Endothelial cell of umbilical vein (primary cell): ENCODE measurements around the gene CYGB. TPM values are rescaled to one million over a fixed set of nuclear protein-coding genes. Genes with fewer than 3 reads are reported as not detected.

Source experiments
- BruUV-seq: library from RNA; stranded (reverse); fragments of 400-500 nt; replicated peaks from 2 replicates; lab custom pipeline; 2021; lab: Mats Ljungman, UMichigan
- CTCF ChIA-PET: fragments of 300-600, 350-600 bp; sonication (Branson Sonifier 250); formaldehyde crosslinking; loops from one replicate; lab custom pipeline; 2021; ENCODE audit warnings: antibody characterized with exemption, inconsistent platforms; lab: Charles Lee
- POLR2A ChIA-PET: fragments of 300-600, 350-600 bp; sonication (Branson Sonifier 250); formaldehyde crosslinking; loops from one replicate; lab custom pipeline; 2021; ENCODE audit warnings: antibody characterized with exemption, inconsistent platforms; lab: Charles Lee
- DNase-seq: peaks from one replicate; pipeline ENCODE4 v3.0.0-alpha.2; 2011; ENCODE audit warnings: low read depth, low spot score
- FAIRE-seq: peaks from 2 replicates; lab custom pipeline; 2011; peaks lifted over from hg19 to GRCh38; lab: Jason Lieb, UNC
- H2AFZ ChIP-seq: 2 replicates; pipeline ENCODE4 v1.6.0; 2012; ENCODE audit warnings: low read depth, low read length, control low read depth, inconsistent platforms
- H3K27ac ChIP-seq: 2 replicates; pipeline ENCODE4 v1.5.1; 2011; ENCODE audit warnings: low read depth, mild to moderate bottlenecking, control low read depth, low read length, moderate library complexity; ENCODE audit not compliant: insufficient read depth
- H3K27me3 ChIP-seq, 2 experiments: 2 replicates each; pipeline versions ENCODE4 v1.6.0 to v1.6.1; 2011; ENCODE audit warnings: low read length in 2 of 2, mixed read lengths in 1 of 2; ENCODE audit not compliant: control insufficient read depth in 2 of 2, insufficient read depth in 2 of 2
- H3K36me3 ChIP-seq, 2 experiments: 2 replicates in 1 of 2; 3 replicates in 1 of 2; pipeline ENCODE4 v1.5.1; 2011; ENCODE audit warnings: low read length in 2 of 2, mild to moderate bottlenecking in 1 of 2, moderate library complexity in 1 of 2; ENCODE audit not compliant: control insufficient read depth in 2 of 2, insufficient read depth in 2 of 2; ENCODE audit errors: extremely low read depth in 1 of 2
- H3K4me1 ChIP-seq: 3 replicates; pipeline ENCODE4 v1.5.1; 2011; ENCODE audit warnings: mild to moderate bottlenecking, low read length; ENCODE audit not compliant: control insufficient read depth, insufficient read depth; ENCODE audit errors: extremely low read depth
- H3K4me2 ChIP-seq: 2 replicates; pipeline ENCODE4 v1.6.1; 2011; ENCODE audit warnings: low read length, control low read depth, mixed read lengths; ENCODE audit not compliant: insufficient read depth
- H3K4me3 ChIP-seq, 3 experiments: fragments of 200-600 bp in 1 of 3; sonication (generic), shearing (Covaris generic) in 1 of 3; replicated peaks in 1 of 3; 2 replicates each; pipeline ENCODE4 v1.5.1; 2011 to 2016; ENCODE audit warnings: control low read depth in 3 of 3, low read length in 3 of 3, mild to moderate bottlenecking in 2 of 3, inconsistent platforms in 1 of 3, low read depth in 1 of 3, moderate library complexity in 1 of 3; ENCODE audit not compliant: insufficient read depth in 1 of 3
- H3K79me2 ChIP-seq: 2 replicates; pipeline ENCODE4 v1.6.0; 2012; ENCODE audit warnings: low read length, inconsistent platforms; ENCODE audit not compliant: control insufficient read depth, insufficient read depth
- H3K9ac ChIP-seq: replicated peaks from 2 replicates; pipeline ENCODE3; 2011; ENCODE audit warnings: low read length, control low read depth; ENCODE audit not compliant: insufficient read depth; ENCODE audit errors: extremely low read depth
- H3K9me1 ChIP-seq: replicated peaks from 3 replicates; pipeline ENCODE4 v1.6.0; 2011; ENCODE audit warnings: mild to moderate bottlenecking, low read length; ENCODE audit not compliant: control insufficient read depth, insufficient read depth; ENCODE audit errors: extremely low read depth
- H3K9me3 ChIP-seq: replicated peaks from 2 replicates; pipeline ENCODE4 v1.5.1; 2012; ENCODE audit warnings: low read length, inconsistent platforms; ENCODE audit not compliant: control insufficient read depth, insufficient read depth
- H4K20me1 ChIP-seq: replicated peaks from 2 replicates; pipeline ENCODE3; 2011; ENCODE audit warnings: mild to moderate bottlenecking, low read length; ENCODE audit not compliant: control insufficient read depth, insufficient read depth; ENCODE audit errors: extremely low read depth
- CTCF ChIP-seq, 2 donors: IDR thresholded peaks; 1 replicate in 1 of 2; 2 replicates in 1 of 2; pipeline ENCODE4 v1.5.1; 2011; ENCODE audit warnings: low read length in 2 of 2, mild to moderate bottlenecking in 2 of 2, moderate library complexity in 2 of 2, control low read depth in 1 of 2, inconsistent platforms in 1 of 2, low read depth in 1 of 2; ENCODE audit not compliant: insufficient read depth in 1 of 2; ENCODE audit errors: extremely low read depth in 1 of 2
- EZH2 ChIP-seq: IDR thresholded peaks from 2 replicates; pipeline ENCODE4 v1.6.1; 2012; ENCODE audit warnings: borderline replicate concordance, low read depth, mild to moderate bottlenecking, moderate library complexity, low read length, inconsistent platforms; ENCODE audit not compliant: severe bottlenecking
- FOS ChIP-seq: IDR thresholded peaks from 2 replicates; pipeline ENCODE4 v1.6.1; 2011; ENCODE audit warnings: mild to moderate bottlenecking, low read length, moderate library complexity, borderline replicate concordance; ENCODE audit not compliant: insufficient read depth
- GATA2 ChIP-seq: IDR thresholded peaks from 2 replicates; pipeline ENCODE4 v1.7.0; 2011; ENCODE audit warnings: low read depth, mild to moderate bottlenecking, moderate library complexity, mixed read lengths, low read length; ENCODE audit not compliant: insufficient read length, insufficient read depth
- JUN ChIP-seq: IDR thresholded peaks from 2 replicates; pipeline ENCODE4 v1.6.1; 2011; ENCODE audit warnings: borderline replicate concordance, low read depth; ENCODE audit not compliant: insufficient read length, insufficient read depth
- MYC ChIP-seq: IDR thresholded peaks from one replicate; pipeline ENCODE4 v1.6.1; 2011; ENCODE audit warnings: mild to moderate bottlenecking, low read depth, low read length
- POLR2A ChIP-seq: IDR thresholded peaks from 2 replicates; pipeline ENCODE4 v1.6.1; 2012; ENCODE audit warnings: low read depth, mild to moderate bottlenecking, control low read depth, low read length
- POLR2AphosphoS5 ChIP-seq: IDR thresholded peaks from 2 replicates; pipeline ENCODE4 v1.6.1; 2012; ENCODE audit warnings: low read depth, mild to moderate bottlenecking, control low read depth, low read length, moderate library complexity; ENCODE audit not compliant: insufficient read depth
- dilution Hi-C: fragments of 300-500 bp; cut with MboI; formaldehyde crosslinking; loops from one replicate; pipeline ENCODE4 v1.15.0; 2019; ENCODE audit warnings: low sequenced_read_pairs; ENCODE audit not compliant: extremely low pct_ligation_motif_present
- intact Hi-C: fragments of 100-400 bp; cut with micrococcal nuclease; formaldehyde crosslinking; loops from one replicate; pipeline ENCODE4 v1.10.0; 2022
- polyA plus RNA-seq, 4 experiments: library from polyadenylated mRNA; depleted of rRNA in 3 of 4; stranded (reverse) in 3 of 4; unstranded in 1 of 4; fragments of >200 nt; gene quantifications; 2 replicates each; pipeline versions ENCODE4 v1.2.1 to v1.2.3, GENCODE V29; 2011 to 2012; ENCODE audit warnings: missing spikeins in 1 of 4
- total RNA-seq: library from RNA; stranded (reverse); gene quantifications from 2 replicates; pipeline ENCODE4 v1.2.3, GENCODE V29; 2021
- TF ChIP-seq, protein P1 (sequence below): IDR thresholded peaks from 2 replicates; pipeline ENCODE4 v1.6.1; 2011; ENCODE audit not compliant: insufficient read depth, insufficient read length

The CYGB gene
- total and polyA plus RNA-seq, 2 donors (not counting 3 experiments of a cell fraction or from before 2014, with no cell fraction given) = 0.22 to 0.91 TPM

DNA sequence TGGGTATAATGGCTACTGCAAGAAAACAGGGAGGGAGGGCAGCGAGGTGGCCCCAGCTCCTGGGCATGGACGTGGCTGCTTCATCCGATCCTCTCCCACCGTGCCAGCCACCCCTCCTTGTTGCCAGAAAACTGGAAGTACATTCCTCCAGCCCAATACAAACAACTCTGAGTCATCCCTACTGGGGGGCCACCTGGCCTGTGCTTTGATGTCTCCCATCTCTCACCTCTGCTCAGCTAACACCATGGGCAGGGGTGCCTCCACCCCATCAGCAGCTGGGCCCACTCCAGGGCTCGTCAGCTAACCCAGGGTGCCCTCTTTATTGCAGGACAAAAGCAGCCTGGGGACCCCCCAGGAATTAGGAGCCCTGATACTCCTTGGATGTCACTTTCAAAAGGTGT lies 38.2 kb downstream of the CYGB start:
- Histone ChIP-seq H3K36me3 (no peaks in the 10 kb centered on the region), H3K9me3 (no peaks in the 10 kb centered on the region), H2AFZ (no peak overlapping the region), H3K79me2 (peaks cover 19% of the 10 kb centered on the region), H3K9me1 (no peaks in the 10 kb centered on the region), H3K4me1 (peaks cover 36% of the 10 kb centered on the region), H4K20me1 (no peaks in the 10 kb centered on the region), H3K27ac (peak overlapping the region; percentile 93), H3K4me3 (no peak overlapping the region), H3K9ac (no peak overlapping the region), H3K4me2 (peak overlapping the region; percentile 68), H3K27me3 (no peaks in the 10 kb centered on the region)
- TF ChIP-seq POLR2AphosphoS5 = no peak
- TF ChIP-seq MYC = no peak
- no peak for TF ChIP-seq FOS
- TF ChIP-seq CTCF (IDR thresholded peaks at IDR 0.05; ENCODE audit: extremely low read depth in 1 of 2, insufficient read depth in 1 of 2, low read depth in 1 of 2, low read length in 2 of 2) = no peak
- no peak for TF ChIP-seq JUN
- no peak for TF ChIP-seq EZH2
- TF ChIP-seq, protein P1, sequence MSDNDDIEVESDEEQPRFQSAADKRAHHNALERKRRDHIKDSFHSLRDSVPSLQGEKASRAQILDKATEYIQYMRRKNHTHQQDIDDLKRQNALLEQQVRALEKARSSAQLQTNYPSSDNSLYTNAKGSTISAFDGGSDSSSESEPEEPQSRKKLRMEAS = no peak
- TF ChIP-seq POLR2A = no peak
- TF ChIP-seq GATA2 = no peak
- intact Hi-C loops = no loop called here
- no TSS peak for BruUV-seq
- FAIRE-seq (no peak), DNase-seq (no peak)
- dilution Hi-C loops = no loop called here
- ChIA-PET POLR2A (interaction anchor here (0.5 kb wide), 1 partner anchor 812 kb away, joined by 3 read pairs; no protein-coding TSS in a partner anchor), CTCF (interaction anchor here (0.6 to 3.0 kb wide), 10 partner anchors 8 to 102 kb away, joined by 3 to 20 read pairs (median 3); partner anchors contain the start of gene AANAT)
